ENCODE data around the gene MICALL2. TPM values are rescaled to one million over a fixed set of nuclear protein-coding genes. Genes with fewer than 3 reads are reported as not detected.
"Not testable (repeated sequence)": the region's sequence is repeated elsewhere in the genome, so short reads cannot be mapped to it uniquely, and the experiment has no call there.

The MICALL2 gene
- total RNA-seq, 1 experiment from 2014 or later, result 7.7 TPM

DNA sequence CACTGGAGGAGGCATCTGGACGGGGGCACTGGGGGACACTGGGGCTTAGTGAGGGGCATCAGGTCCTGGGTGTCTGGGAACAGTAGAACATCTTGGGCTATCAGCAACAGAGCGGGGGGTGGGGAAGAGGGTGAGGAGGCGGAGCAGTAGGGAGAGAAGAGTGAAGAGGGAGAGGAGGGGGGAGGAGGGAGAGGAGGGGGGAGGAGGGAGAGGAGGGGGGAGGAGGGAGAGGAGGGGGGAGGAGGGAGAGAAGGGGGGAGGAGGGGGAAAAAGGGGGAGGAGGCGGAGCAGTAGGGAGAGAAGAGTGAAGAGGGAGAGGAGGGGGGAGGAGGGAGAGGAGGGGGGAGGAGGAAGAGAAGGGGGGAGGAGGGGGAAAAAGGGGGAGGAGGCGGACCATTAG, 13.2 kb downstream of the MICALL2 start:
- H3K4me3 ChIP-seq; H3K9me3 ChIP-seq (replicated peaks); DNase-seq (ENCODE audit: low read depth in 1 of 2, low spot score in 2 of 2): not testable (repeated sequence)

DNA sequence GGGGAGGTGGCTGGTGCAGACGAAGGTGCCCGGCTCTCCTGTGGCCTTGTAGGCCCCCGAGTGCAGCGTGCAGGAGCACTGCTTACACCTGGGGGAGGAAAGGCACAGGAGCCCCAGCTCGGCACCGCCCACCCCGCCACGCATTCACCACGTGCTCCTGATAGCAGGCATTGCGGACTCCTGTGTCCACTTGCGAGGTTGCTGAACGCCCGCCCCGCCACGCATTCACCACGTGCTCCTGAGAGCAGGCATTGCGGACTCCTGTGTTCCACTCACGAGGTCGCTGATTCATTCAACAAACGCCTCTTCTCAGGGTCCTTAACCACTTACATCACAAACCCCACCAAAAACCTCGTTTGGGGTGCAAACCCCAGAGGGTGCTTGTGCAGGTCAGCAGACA, 13.9 kb downstream of the MICALL2 start:
- Histone ChIP-seq H3K27ac (no peak overlapping the region), H3K36me3 (peaks cover 7% of the 10 kb centered on the region; the same call in 1 of the 2 replicates), H3K4me3 (no peak overlapping the region), H3K9me3 (replicated peaks) (no peaks in the 10 kb centered on the region), H3K27me3 (replicated peaks) (no peaks in the 10 kb centered on the region), H3K4me1 (replicated peaks) (no peaks in the 10 kb centered on the region)
- DNase-seq (ENCODE audit: low read depth in 1 of 2, low spot score in 2 of 2), result no peak

More for the DNA sequence above, 13.2 kb downstream of the MICALL2 start:
- not testable (repeated sequence) for H3K27me3 ChIP-seq (replicated peaks); H3K27ac ChIP-seq; H3K4me1 ChIP-seq (replicated peaks); H3K36me3 ChIP-seq

DNA sequence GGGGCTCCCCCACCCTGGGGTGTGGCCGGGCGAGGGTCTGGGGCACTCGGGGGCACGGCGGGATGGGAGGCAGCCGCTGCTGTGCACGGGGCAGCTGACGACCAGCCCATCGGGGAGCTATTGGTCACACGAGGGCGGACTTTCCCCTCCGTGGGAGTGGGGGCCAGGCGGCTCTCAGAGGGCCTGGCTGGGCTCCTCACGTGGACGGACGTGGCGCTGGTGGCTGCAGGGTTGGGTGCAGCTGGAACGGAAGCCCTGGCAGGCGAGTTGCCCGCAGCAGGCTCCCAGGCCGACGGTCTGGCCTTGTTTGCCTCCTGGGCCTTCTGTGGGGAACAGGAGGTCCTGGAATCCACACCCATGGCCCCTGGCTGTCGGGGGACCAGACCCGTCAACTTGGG, 14.3 kb downstream of the MICALL2 start:
- no peaks in the 10 kb centered on the region for H3K9me3 ChIP-seq (replicated peaks)
- no peak for DNase-seq (ENCODE audit: low read depth in 1 of 2, low spot score in 2 of 2)
- no peaks in the 10 kb centered on the region for H3K27me3 ChIP-seq (replicated peaks)
- no peak overlapping the region for H3K27ac ChIP-seq
- no peak overlapping the region for H3K4me3 ChIP-seq
- no peaks in the 10 kb centered on the region for H3K4me1 ChIP-seq (replicated peaks)
- peaks cover 11% of the 10 kb centered on the region for H3K36me3 ChIP-seq

DNA sequence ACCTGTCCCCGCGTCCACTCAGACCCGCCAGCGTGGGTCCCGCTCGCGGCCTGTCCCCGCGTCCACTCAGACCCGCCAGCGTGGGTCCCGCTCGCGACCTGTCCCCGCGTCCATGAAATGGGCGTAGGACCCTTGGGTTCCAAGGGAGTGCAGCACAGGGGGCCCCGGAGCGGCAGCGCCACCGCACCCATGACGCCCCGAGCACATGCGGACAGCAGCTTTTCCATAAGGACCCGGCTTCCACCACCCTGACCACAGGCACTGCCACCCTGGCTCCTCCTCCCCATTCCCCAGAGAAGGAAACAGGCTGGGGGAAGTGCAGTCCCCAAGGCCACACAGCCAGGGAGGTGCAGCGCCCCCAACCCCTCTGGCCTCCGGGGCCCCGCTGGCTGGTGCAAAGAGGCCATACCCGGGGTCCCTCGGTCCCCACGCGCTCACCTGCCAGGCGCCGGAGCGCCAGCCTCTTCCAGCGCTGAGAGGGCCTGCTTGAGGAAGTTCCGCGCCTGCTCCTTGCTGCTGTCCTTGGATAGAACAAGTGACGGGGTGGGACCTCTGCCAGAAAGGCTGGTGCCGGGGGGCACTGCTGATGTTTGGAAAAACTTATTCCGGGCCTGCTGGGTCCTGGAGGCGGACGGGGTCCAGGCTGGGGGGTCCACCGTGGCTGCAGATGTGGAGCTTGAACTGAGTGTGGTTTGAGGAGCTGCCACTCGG, 14.9 kb downstream of the MICALL2 start:
- H3K27me3 ChIP-seq (replicated peaks), result no peaks in the 10 kb centered on the region
- no peak overlapping the region for H3K27ac ChIP-seq
- no peaks in the 10 kb centered on the region for H3K4me1 ChIP-seq (replicated peaks)
- H3K36me3 ChIP-seq, result peaks cover 15% of the 10 kb centered on the region
- H3K9me3 ChIP-seq (replicated peaks), result no peaks in the 10 kb centered on the region
- no peak for DNase-seq (ENCODE audit: low read depth in 1 of 2, low spot score in 2 of 2)
- no peak overlapping the region for H3K4me3 ChIP-seq

DNA sequence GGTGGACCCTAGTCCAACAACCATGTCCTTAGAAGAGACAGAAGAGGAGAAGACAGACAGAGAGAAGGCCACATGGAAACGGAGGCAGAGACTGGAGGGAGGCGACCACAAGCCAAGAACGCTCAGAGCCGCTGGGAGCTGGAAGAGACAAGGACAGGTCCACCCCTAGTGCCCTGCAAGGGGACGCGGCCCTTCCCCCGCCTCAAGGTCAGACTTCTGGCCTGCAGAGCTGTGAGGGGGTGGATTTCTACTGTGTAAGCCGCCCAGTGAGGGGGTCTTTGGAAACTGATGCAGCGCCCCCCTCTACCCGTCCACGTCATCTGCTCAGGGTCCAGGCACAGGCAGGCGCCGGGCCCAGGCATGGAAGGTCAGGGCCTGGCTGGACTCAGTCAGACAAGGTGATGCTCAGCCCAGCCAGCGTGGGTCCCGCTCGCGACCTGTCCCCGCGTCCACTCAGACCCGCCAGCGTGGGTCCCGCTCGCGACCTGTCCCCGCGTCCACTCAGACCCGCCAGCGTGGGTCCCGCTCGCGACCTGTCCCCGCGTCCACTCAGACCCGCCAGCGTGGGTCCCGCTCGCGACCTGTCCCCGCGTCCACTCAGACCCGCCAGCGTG, 15.6 kb downstream of the MICALL2 start:
- not testable (repeated sequence) for H3K27me3 ChIP-seq (replicated peaks); H3K27ac ChIP-seq; H3K4me1 ChIP-seq (replicated peaks); H3K9me3 ChIP-seq (replicated peaks); H3K4me3 ChIP-seq; DNase-seq (ENCODE audit: low read depth in 1 of 2, low spot score in 2 of 2)
- H3K36me3 ChIP-seq, result peaks cover 19% of the 10 kb centered on the region

DNA sequence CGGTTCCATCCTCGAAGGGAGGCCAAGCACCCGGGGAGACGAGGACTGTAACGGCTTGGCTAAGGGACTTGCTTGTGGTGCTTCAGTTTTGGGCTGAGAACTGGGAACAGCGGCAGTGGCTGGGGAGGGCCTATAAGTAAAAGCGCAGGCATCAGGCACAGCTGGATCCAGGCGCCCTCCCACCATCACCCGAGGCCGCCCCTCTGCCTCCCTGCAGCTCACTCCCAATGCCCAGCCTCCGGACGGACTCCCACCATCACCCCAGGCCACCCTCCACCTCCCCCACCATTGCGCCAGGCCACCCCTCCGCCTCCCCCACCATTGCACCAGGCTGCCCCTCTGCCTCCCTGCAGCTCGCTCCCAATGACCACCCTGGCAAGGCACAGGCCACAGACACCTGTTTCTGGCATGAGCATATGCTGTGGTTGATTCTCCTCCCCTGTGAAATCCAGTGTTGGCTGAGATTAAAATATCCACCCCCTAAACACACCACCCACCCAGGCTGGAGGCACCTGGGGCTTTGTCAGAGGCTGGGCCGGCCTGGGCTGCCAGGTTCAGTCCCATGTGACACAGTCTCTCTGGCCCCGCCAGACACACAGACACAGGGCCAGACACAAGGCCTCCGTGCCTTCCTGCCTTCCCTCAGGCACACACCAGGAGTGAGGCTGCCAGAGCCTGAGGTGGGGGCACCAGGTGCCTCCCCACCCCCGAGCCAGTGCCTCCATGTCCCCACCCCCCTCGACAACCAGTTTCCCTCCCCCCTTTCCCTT, 16.7 kb downstream of the MICALL2 start:
- no peak for DNase-seq (ENCODE audit: low read depth in 1 of 2, low spot score in 2 of 2)
- Histone ChIP-seq H3K27ac (no peak overlapping the region), H3K36me3 (peaks cover 19% of the 10 kb centered on the region), H3K27me3 (replicated peaks) (no peaks in the 10 kb centered on the region), H3K4me3 (no peak overlapping the region), H3K9me3 (replicated peaks) (no peaks in the 10 kb centered on the region), H3K4me1 (replicated peaks) (no peaks in the 10 kb centered on the region)

DNA sequence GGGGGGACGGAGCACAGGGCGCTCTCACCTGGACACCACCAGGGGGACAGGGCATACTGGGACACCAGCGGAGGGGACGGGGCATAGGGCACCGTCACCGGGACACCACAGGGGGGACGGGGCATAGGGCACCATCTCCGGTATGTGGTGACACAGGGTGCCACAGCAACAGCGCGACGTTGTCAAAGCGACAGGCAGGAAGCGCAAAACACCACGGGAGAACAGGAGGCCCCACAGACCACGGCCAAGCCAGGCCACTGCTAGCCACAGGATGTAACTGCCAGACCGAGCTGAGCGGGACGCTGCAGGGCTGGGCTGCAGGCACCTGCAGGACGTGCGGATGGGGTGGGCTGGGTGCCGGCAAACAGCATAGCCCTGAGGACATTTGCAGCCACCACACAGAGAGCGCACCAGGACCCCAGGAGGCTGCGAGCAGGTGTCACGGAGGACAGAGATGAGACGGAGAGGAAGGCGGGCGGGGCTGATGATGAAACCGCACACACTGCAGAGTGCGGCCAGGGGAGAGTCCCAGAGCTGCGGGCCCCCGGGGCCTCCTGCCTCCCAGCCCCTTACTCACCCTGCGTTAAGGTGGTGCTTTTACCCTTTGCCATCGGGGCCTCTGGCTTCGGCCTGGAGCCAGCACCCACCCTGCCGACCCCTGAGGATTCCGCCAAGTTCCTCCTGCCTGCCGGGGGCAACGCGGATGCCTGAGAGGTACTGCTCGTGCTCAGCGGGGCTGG, 17.5 kb downstream of the MICALL2 start:
- Histone ChIP-seq H3K9me3 (replicated peaks) (no peaks in the 10 kb centered on the region), H3K36me3 (peaks cover 19% of the 10 kb centered on the region), H3K27ac (no peak overlapping the region), H3K4me1 (replicated peaks) (no peaks in the 10 kb centered on the region), H3K27me3 (replicated peaks) (no peaks in the 10 kb centered on the region), H3K4me3 (no peak overlapping the region)
- DNase-seq (ENCODE audit: low read depth in 1 of 2, low spot score in 2 of 2), result no peak

DNA sequence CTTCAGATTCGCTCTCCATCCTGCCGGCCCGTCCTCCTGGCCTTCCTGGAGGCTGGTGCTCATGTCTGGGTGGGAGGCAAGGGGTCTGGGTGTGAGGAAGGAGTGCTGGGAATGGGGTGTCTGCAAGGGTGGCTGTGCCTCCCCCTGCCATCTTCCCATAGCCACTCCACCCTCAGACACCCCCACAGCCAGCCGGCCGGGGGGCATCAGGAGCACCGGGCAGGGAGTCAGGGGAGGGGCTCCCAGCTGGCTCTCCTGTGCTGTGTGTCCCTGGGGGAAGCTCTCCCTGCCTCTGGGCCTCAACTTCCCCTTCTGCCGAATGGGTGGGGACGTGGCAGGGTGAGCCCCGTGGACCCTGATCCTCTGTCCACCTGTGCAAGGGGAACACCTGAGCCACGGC, 18.6 kb downstream of the MICALL2 start:
- peaks cover 19% of the 10 kb centered on the region for H3K36me3 ChIP-seq
- H3K27me3 ChIP-seq (replicated peaks), result no peaks in the 10 kb centered on the region
- H3K4me1 ChIP-seq (replicated peaks), result no peaks in the 10 kb centered on the region
- no peaks in the 10 kb centered on the region for H3K9me3 ChIP-seq (replicated peaks)
- no peak overlapping the region for H3K27ac ChIP-seq
- DNase-seq (ENCODE audit: low read depth in 1 of 2, low spot score in 2 of 2), result no peak
- H3K4me3 ChIP-seq, result no peak overlapping the region

DNA sequence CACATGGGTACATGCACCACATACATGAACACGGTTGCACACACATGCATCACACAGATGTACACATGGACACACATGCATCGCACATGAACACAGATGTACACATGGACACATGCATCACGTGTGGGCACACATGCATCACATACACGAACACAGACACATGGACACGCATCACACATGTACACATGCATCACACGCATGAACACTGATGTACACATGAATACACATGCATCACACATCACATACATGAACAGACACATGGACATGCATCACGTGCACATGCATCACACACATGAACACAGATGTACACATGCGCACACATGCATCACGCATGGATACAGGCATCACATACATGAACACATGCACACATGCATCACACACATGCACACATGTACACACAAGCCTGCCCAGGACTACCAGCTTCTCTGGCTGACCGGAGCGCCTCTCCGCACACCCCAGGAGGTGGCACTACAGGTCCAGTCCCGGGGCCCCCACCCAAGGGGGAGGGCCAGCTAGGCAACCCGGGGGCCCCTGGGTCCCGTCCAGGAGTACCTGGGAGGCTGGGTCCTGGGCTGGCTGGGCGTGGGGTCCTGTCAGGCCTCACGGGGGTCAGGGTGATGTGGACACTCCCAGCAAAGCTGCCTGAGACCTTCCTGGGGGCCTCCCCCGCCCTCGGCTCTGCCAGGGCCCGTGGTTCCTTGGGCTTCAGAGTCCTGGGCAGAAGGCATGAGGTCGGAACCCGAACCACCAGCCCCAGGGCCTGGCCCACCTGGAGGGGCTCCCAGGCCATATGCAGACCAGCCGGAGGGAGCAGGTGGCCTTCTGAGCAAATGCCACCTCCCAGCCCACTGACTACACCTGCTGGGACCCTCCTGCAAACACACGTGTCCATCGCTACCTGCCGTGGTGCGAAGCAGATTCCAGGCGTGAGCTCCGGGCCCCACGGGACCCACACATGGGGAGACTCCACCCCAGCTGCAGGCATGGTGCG, 19.6 kb downstream of the MICALL2 start:
- Histone ChIP-seq H3K4me1 (replicated peaks) (no peaks in the 10 kb centered on the region), H3K27ac (no peak overlapping the region), H3K9me3 (replicated peaks) (no peaks in the 10 kb centered on the region), H3K4me3 (no peak overlapping the region), H3K27me3 (replicated peaks) (no peaks in the 10 kb centered on the region), H3K36me3 (peaks cover 19% of the 10 kb centered on the region)
- DNase-seq (ENCODE audit: low read depth in 1 of 2, low spot score in 2 of 2), result no peak

DNA sequence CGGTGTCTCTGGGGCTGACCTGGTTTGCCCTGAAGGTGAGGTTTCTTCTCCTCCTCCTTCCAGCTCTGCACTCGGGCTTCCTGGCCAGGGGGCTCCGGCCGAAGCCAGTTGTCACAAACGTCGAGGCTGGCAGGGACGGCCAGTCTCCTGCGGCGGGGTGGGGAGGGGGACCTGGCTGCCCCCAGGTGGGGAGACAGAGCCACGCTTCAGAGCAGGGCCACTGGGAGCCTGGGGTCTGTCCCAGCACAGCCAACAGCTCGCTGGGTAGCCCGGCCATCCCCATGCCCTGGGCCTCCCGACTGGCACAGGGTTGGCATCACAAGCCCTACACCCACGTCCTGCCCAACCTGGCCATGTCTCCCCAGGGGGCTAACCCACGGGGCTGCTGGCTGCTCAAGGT, 20.4 kb downstream of the MICALL2 start:
- H3K27me3 ChIP-seq (replicated peaks), result no peaks in the 10 kb centered on the region
- H3K4me3 ChIP-seq, result no peak overlapping the region
- no peaks in the 10 kb centered on the region for H3K9me3 ChIP-seq (replicated peaks)
- H3K4me1 ChIP-seq (replicated peaks), result no peaks in the 10 kb centered on the region
- peaks cover 19% of the 10 kb centered on the region for H3K36me3 ChIP-seq
- no peak for DNase-seq (ENCODE audit: low read depth in 1 of 2, low spot score in 2 of 2)
- H3K27ac ChIP-seq, result no peak overlapping the region

DNA sequence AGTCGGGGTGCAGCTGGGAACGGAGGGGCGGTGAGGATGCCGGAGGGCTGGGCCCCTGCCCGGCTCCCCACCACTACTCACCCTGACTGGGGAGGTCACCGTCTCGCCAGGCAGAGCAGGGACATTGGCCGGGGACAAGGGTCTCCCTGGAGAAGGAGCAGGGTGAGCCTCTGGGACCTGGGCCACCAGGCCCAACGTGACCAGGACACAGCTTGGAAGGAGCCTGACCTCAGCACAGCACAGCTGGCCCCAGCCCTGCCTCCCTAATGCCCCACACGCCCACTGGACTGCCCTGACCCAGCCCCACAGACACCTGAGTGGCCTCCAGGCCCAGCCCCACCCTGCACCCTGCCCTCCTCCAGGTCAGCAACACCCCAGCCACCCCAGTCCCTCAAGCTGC, 21.1 kb downstream of the MICALL2 start:
- Histone ChIP-seq H3K9me3 (replicated peaks) (no peaks in the 10 kb centered on the region), H3K36me3 (peaks cover 19% of the 10 kb centered on the region), H3K4me1 (replicated peaks) (no peaks in the 10 kb centered on the region)

DNA sequence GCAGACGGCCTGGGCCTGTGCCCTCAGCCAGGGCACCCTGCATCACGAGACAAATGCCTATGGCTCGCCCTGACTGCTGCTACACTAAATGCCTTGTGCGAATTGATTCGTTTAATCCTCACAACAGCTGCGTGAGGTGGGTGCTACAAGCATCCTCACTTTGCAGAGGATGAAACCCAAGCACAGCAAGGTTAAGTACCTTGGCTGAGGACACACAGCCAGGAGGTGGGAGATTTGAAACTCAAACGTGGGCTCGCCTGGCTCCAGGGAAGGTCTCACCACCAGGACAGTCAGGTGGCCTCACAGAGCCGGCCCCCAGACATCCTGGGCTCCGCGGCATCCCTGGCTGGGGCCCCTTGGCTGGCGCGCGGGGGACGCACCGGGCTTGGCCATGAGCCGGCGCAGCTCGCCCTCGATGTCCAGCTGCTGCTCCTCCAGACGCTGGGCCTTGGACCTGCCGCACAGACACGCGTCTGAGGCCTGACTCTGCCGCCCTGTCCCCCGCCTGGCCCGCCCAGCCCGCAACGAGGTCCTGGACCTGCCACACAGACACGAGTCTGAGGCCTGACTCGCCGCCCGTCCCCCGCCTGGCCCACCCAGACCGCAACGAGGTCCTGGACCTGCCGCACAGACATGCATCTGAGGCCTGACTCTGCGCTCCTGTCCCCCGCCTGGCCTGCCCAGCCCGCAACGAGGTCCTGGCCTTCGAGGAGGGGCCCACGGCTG, 22.0 kb downstream of the MICALL2 start:
- DNase-seq (ENCODE audit: low read depth in 1 of 2, low spot score in 2 of 2), result no peak
- Histone ChIP-seq H3K4me1 (replicated peaks) (no peaks in the 10 kb centered on the region), H3K27me3 (replicated peaks) (0 out of 2 replicates have a peak, but pooled peaks cover 2% of the 10 kb centered on the region), H3K9me3 (replicated peaks) (no peaks in the 10 kb centered on the region), H3K36me3 (peaks cover 19% of the 10 kb centered on the region), H3K4me3 (no peak overlapping the region), H3K27ac (no peak overlapping the region)

More for the DNA sequence above, 21.1 kb downstream of the MICALL2 start:
- Histone ChIP-seq H3K4me3 (no peak overlapping the region), H3K27me3 (replicated peaks) (no peaks in the 10 kb centered on the region), H3K27ac (no peak overlapping the region)
- no peak for DNase-seq (ENCODE audit: low read depth in 1 of 2, low spot score in 2 of 2)
